SIG-M5 (cell line): ENCODE data around the gene POLD4.

Experiments used
- DNase-seq: peaks from one replicate; lab custom pipeline; 2025; lab: John Stamatoyannopoulos, UW

Gene POLD4

GRCh38 chr11:67301313-67301921, 51.9 kb downstream of the POLD4 start:
- DNase-seq = no peak
